ENCODE measurements around the gene DAPK1. TPM values are rescaled to one million over a fixed set of nuclear protein-coding genes. Genes with fewer than 3 reads are reported as not detected.

The DAPK1 gene
- total RNA-seq, 4 donors from 2014 or later = 14.5 to 28.3 (median 20.7) TPM

- Histone ChIP-seq H3K36me3 (no peaks in the 10 kb centered on the region), H3K4me3 (no peak overlapping the region), H3K9me3 (no peaks in the 10 kb centered on the region), H3K27ac (no peak overlapping the region), H3K4me1 (peaks cover 0 to 8% (median 3%) of the 10 kb centered on the region in 4 donors), H3K27me3 (no peaks in the 10 kb centered on the region)
- DNase-seq = no peak
- in situ Hi-C loops (cut with MboI; ENCODE audit: low pct_ligation_motif_present in 1 of 4, low pct_unique_long_range_greater_than_20kb in 1 of 4, low sequenced_read_pairs in 3 of 4) (no loop called here), intact Hi-C loops (cut with DNase I; ENCODE audit: low total_unique reads) (no loop called here)
- 83 to 90% methylated on average over 3 to 6 of the region's 6 CpGs for whole genome bisulfite sequencing, 2 donors (ENCODE audit: low coverage in 1 of 2)
- TF ChIP-seq CTCF (IDR thresholded peaks at IDR 0.05) (no peak), POLR2A (IDR thresholded peaks at IDR 0.05) (no peak), POLR2AphosphoS5 (IDR thresholded peaks at IDR 0.05) (no peak), EP300 (IDR thresholded peaks at IDR 0.05; ENCODE audit: low read depth) (no peak)
Measured at GRCh38 chr9:87718852-87719612, 221.4 kb downstream of the DAPK1 start.

- H3K4me1 ChIP-seq = peaks cover 0 to 3% (median 0%) of the 10 kb centered on the region in 4 donors
- in situ Hi-C loops (cut with MboI; ENCODE audit: low pct_ligation_motif_present in 1 of 4, low pct_unique_long_range_greater_than_20kb in 1 of 4, low sequenced_read_pairs in 3 of 4) = no loop called here
- DNase-seq = no peak
- no peaks in the 10 kb centered on the region for H3K27me3 ChIP-seq
- WGBS, 2 donors (ENCODE audit: low coverage in 1 of 2) = 89 to 90% methylated on average over 2 of the region's 2 CpGs
- TF ChIP-seq POLR2A (IDR thresholded peaks at IDR 0.05) (no peak), EP300 (IDR thresholded peaks at IDR 0.05; ENCODE audit: low read depth) (no peak), CTCF (IDR thresholded peaks at IDR 0.05) (no peak), POLR2AphosphoS5 (IDR thresholded peaks at IDR 0.05) (no peak)
- no peaks in the 10 kb centered on the region for H3K9me3 ChIP-seq
- H3K36me3 ChIP-seq = no peaks in the 10 kb centered on the region
- H3K4me3 ChIP-seq = no peak overlapping the region
- intact Hi-C loops (cut with DNase I; ENCODE audit: low total_unique reads) = no loop called here
- no peak overlapping the region for H3K27ac ChIP-seq
Measured at GRCh38 chr9:87720173-87720572, 222.5 kb downstream of the DAPK1 start.

- Histone ChIP-seq H3K4me3 (no peak overlapping the region), H3K36me3 (no peaks in the 10 kb centered on the region), H3K27me3 (no peaks in the 10 kb centered on the region), H3K27ac (peak overlapping the region in 3 of 4 donors; percentile 16 to 34 (median 29)), H3K9me3 (no peaks in the 10 kb centered on the region), H3K4me1 (peaks cover 0 to 12% (median 10%) of the 10 kb centered on the region in 4 donors)
- WGBS, 2 donors (ENCODE audit: low coverage in 1 of 2) = 86% methylated on average over 5 of the region's 5 CpGs; no CpG with 5 or more reads in 1 of the 2 donors
- intact Hi-C loops (cut with DNase I; ENCODE audit: low total_unique reads) (no loop called here), in situ Hi-C loops (cut with MboI; ENCODE audit: low pct_ligation_motif_present in 1 of 4, low pct_unique_long_range_greater_than_20kb in 1 of 4, low sequenced_read_pairs in 3 of 4) (no loop called here)
- TF ChIP-seq EP300 (IDR thresholded peaks at IDR 0.05; ENCODE audit: low read depth) (no peak), CTCF (IDR thresholded peaks at IDR 0.05) (no peak), POLR2AphosphoS5 (IDR thresholded peaks at IDR 0.05) (no peak), POLR2A (IDR thresholded peaks at IDR 0.05) (no peak)
- no peak for DNase-seq
Measured at GRCh38 chr9:87722393-87723088, 224.9 kb downstream of the DAPK1 start.

GRCh38 chr9:87725356-87725899 is 227.8 kb downstream of the DAPK1 start:
- intact Hi-C loops (cut with DNase I; ENCODE audit: low total_unique reads) (no loop called here), in situ Hi-C loops (cut with MboI; ENCODE audit: low pct_ligation_motif_present in 1 of 4, low pct_unique_long_range_greater_than_20kb in 1 of 4, low sequenced_read_pairs in 3 of 4) (no loop called here)
- Histone ChIP-seq H3K4me3 (peak overlapping the region; percentile 55 to 75 (median 59)), H3K27me3 (no peaks in the 10 kb centered on the region), H3K27ac (peak overlapping the region; percentile 83 to 93 (median 90)), H3K36me3 (peaks cover 0 to 10% (median 3%) of the 10 kb centered on the region in 4 donors), H3K9me3 (no peaks in the 10 kb centered on the region), H3K4me1 (peaks cover 0 to 24% (median 11%) of the 10 kb centered on the region in 4 donors)
- DNase-seq = no peak
- no peak for TF ChIP-seq CTCF (IDR thresholded peaks at IDR 0.05)
- TF ChIP-seq EP300 (IDR thresholded peaks at IDR 0.05; ENCODE audit: low read depth) = no peak
- no peak for TF ChIP-seq POLR2A (IDR thresholded peaks at IDR 0.05)
- TF ChIP-seq POLR2AphosphoS5 (IDR thresholded peaks at IDR 0.05) = no peak
- WGBS, 2 donors (ENCODE audit: low coverage in 1 of 2) = 12% methylated on average over 25 of the region's 25 CpGs; no CpG with 5 or more reads in 1 of the 2 donors

Data from transverse colon (tissue), 4 donors.